ENCODE results near the gene NOBOX. TPM values are rescaled to one million over a fixed set of nuclear protein-coding genes. Genes with fewer than 3 reads are reported as not detected.

The NOBOX gene
- total and polyA plus RNA-seq, 2 experiments from 2014 or later: not detected

DNA sequence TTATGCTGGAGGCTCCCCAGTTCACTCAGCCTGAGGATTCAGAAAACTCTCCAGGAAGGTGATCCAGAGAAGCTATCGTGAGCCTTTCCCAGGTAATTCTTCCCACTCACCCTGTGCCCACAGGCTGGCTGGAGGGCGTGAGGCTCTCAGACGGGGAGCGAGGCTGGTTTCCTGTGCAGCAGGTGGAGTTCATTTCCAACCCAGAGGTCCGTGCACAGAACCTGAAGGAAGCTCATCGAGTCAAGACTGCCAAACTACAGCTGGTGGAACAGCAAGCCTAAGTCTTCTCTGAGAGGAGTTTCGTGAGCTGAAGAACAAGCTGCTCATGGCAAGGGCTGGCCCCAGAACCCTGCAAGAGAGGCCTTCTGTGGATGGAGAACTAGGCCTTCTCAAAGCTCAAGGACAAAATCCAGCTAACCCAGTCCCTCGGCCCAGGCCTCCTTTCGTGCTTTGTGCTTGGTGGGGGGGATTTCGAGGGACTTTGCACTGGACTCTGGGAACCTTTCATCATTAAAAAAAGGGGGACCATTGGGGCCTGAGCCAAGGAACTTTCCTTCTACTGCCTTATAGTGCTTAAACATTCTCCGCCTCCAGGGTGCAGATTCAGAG is 23.6 kb downstream of the NOBOX start (continued):
- TF ChIP-seq, protein P1, sequence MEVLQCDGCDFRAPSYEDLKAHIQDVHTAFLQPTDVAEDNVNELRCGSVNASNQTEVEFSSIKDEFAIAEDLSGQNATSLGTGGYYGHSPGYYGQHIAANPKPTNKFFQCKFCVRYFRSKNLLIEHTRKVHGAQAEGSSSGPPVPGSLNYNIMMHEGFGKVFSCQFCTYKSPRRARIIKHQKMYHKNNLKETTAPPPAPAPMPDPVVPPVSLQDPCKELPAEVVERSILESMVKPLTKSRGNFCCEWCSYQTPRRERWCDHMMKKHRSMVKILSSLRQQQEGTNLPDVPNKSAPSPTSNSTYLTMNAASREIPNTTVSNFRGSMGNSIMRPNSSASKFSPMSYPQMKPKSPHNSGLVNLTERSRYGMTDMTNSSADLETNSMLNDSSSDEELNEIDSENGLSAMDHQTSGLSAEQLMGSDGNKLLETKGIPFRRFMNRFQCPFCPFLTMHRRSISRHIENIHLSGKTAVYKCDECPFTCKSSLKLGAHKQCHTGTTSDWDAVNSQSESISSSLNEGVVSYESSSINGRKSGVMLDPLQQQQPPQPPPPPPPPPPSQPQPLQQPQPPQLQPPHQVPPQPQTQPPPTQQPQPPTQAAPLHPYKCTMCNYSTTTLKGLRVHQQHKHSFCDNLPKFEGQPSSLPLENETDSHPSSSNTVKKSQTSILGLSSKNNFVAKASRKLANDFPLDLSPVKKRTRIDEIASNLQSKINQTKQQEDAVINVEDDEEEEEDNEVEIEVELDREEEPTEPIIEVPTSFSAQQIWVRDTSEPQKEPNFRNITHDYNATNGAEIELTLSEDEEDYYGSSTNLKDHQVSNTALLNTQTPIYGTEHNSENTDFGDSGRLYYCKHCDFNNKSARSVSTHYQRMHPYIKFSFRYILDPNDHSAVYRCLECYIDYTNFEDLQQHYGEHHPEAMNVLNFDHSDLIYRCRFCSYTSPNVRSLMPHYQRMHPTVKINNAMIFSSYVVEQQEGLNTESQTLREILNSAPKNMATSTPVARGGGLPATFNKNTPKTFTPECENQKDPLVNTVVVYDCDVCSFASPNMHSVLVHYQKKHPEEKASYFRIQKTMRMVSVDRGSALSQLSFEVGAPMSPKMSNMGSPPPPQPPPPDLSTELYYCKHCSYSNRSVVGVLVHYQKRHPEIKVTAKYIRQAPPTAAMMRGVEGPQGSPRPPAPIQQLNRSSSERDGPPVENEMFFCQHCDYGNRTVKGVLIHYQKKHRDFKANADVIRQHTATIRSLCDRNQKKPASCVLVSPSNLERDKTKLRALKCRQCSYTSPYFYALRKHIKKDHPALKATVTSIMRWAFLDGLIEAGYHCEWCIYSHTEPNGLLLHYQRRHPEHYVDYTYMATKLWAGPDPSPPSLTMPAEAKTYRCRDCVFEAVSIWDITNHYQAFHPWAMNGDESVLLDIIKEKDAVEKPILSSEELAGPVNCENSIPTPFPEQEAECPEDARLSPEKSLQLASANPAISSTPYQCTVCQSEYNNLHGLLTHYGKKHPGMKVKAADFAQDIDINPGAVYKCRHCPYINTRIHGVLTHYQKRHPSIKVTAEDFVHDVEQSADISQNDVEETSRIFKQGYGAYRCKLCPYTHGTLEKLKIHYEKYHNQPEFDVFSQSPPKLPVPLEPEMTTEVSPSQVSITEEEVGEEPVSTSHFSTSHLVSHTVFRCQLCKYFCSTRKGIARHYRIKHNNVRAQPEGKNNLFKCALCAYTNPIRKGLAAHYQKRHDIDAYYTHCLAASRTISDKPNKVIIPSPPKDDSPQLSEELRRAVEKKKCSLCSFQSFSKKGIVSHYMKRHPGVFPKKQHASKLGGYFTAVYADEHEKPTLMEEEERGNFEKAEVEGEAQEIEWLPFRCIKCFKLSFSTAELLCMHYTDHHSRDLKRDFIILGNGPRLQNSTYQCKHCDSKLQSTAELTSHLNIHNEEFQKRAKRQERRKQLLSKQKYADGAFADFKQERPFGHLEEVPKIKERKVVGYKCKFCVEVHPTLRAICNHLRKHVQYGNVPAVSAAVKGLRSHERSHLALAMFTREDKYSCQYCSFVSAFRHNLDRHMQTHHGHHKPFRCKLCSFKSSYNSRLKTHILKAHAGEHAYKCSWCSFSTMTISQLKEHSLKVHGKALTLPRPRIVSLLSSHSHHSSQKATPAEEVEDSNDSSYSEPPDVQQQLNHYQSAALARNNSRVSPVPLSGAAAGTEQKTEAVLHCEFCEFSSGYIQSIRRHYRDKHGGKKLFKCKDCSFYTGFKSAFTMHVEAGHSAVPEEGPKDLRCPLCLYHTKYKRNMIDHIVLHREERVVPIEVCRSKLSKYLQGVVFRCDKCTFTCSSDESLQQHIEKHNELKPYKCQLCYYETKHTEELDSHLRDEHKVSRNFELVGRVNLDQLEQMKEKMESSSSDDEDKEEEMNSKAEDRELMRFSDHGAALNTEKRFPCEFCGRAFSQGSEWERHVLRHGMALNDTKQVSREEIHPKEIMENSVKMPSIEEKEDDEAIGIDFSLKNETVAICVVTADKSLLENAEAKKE (CRISPR knock-in tag; IDR thresholded peaks at IDR 0.05): no peak
- no peak for TF ChIP-seq STAT1 (IDR thresholded peaks at IDR 0.05; ENCODE audit: unreplicated experiment)
- TF ChIP-seq, protein P2, sequence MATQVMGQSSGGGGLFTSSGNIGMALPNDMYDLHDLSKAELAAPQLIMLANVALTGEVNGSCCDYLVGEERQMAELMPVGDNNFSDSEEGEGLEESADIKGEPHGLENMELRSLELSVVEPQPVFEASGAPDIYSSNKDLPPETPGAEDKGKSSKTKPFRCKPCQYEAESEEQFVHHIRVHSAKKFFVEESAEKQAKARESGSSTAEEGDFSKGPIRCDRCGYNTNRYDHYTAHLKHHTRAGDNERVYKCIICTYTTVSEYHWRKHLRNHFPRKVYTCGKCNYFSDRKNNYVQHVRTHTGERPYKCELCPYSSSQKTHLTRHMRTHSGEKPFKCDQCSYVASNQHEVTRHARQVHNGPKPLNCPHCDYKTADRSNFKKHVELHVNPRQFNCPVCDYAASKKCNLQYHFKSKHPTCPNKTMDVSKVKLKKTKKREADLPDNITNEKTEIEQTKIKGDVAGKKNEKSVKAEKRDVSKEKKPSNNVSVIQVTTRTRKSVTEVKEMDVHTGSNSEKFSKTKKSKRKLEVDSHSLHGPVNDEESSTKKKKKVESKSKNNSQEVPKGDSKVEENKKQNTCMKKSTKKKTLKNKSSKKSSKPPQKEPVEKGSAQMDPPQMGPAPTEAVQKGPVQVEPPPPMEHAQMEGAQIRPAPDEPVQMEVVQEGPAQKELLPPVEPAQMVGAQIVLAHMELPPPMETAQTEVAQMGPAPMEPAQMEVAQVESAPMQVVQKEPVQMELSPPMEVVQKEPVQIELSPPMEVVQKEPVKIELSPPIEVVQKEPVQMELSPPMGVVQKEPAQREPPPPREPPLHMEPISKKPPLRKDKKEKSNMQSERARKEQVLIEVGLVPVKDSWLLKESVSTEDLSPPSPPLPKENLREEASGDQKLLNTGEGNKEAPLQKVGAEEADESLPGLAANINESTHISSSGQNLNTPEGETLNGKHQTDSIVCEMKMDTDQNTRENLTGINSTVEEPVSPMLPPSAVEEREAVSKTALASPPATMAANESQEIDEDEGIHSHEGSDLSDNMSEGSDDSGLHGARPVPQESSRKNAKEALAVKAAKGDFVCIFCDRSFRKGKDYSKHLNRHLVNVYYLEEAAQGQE (IDR thresholded peaks at IDR 0.05; ENCODE audit: unreplicated experiment): no peak

DNA sequence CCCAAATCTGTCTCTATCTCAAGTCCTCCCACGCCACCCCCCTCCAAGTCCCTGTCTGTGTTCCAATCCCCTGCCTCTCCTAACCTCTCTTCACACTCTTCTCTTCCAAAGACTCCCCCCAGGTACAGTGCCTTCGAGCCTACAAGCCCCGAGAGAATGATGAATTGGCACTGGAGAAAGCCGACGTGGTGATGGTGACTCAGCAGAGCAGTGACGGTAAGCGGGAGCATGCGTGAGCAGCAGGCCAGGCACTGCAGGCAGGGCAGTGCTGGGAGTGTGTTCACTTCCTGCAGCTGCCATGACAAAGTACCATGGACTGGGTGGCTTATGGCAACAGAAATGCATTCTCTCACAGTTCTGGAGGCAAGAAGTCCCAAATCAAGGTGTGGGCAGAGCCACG is 24.8 kb downstream of the NOBOX start:
- H3F3A ChIP-seq (replicated peaks; ENCODE audit: low read depth): no peaks in the 10 kb centered on the region
- H2AFZ ChIP-seq: no peak overlapping the region
- Mint-ChIP-seq H3K4me3 (no peak overlapping the region; the same call in 2 of the 3 replicates), H3K27me3 (ENCODE audit: insufficient read depth, low read depth, poor library complexity) (peaks cover 3% of the 10 kb centered on the region), H3K9me3 (no peaks in the 10 kb centered on the region), H3K36me3 (ENCODE audit: low read depth) (peaks cover 39% of the 10 kb centered on the region), H3K4me1 (no peaks in the 10 kb centered on the region), H3K27ac (peak overlapping the region; percentile 53; the same call in 1 of the 2 replicates)
- H3K27me3 ChIP-seq (ENCODE audit: insufficient read depth): no peaks in the 10 kb centered on the region
- H3K4me3 ChIP-seq: no peak overlapping the region
- H3K4me1 ChIP-seq (ENCODE audit: insufficient read depth): no peaks in the 10 kb centered on the region
- ATAC-seq: no peak
- H4K20me1 ChIP-seq (replicated peaks; ENCODE audit: insufficient read depth): no peaks in the 10 kb centered on the region
- no peak overlapping the region for H3K4me2 ChIP-seq
- no peak for DNase-seq (ENCODE audit: low spot score)
- H3K36me3 ChIP-seq (ENCODE audit: insufficient read depth): peaks cover 28% of the 10 kb centered on the region
- H3K27ac ChIP-seq (ENCODE audit: low read depth): no peak overlapping the region
- H3K9me2 ChIP-seq (ENCODE audit: insufficient read depth): no peaks in the 10 kb centered on the region
- H3K79me2 ChIP-seq (replicated peaks; ENCODE audit: insufficient read depth): no peaks in the 10 kb centered on the region
- TF ChIP-seq JUNB (IDR thresholded peaks at IDR 0.05; ENCODE audit: unreplicated experiment): no peak
- TF ChIP-seq CREB1 (CRISPR knock-in tag; IDR thresholded peaks at IDR 0.05; ENCODE audit: low read depth): no peak
- TF ChIP-seq, protein P3, sequence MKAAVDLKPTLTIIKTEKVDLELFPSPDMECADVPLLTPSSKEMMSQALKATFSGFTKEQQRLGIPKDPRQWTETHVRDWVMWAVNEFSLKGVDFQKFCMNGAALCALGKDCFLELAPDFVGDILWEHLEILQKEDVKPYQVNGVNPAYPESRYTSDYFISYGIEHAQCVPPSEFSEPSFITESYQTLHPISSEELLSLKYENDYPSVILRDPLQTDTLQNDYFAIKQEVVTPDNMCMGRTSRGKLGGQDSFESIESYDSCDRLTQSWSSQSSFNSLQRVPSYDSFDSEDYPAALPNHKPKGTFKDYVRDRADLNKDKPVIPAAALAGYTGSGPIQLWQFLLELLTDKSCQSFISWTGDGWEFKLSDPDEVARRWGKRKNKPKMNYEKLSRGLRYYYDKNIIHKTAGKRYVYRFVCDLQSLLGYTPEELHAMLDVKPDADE (IDR thresholded peaks at IDR 0.05): no peak
- TF ChIP-seq EZH2phosphoT487 (IDR thresholded peaks at IDR 0.05; ENCODE audit: unreplicated experiment): no peak

Measured in GM23338 (cell line).